ENCODE measurements around the gene SNAI3. TPM values are rescaled to one million over a fixed set of nuclear protein-coding genes. Genes with fewer than 3 reads are reported as not detected.

The SNAI3 gene
- total and polyA plus RNA-seq, 2 of the 8 experiments (the other 6 are each of a cell fraction or from before 2014, with no cell fraction given) = 8.5 to 13.3 TPM

DNA sequence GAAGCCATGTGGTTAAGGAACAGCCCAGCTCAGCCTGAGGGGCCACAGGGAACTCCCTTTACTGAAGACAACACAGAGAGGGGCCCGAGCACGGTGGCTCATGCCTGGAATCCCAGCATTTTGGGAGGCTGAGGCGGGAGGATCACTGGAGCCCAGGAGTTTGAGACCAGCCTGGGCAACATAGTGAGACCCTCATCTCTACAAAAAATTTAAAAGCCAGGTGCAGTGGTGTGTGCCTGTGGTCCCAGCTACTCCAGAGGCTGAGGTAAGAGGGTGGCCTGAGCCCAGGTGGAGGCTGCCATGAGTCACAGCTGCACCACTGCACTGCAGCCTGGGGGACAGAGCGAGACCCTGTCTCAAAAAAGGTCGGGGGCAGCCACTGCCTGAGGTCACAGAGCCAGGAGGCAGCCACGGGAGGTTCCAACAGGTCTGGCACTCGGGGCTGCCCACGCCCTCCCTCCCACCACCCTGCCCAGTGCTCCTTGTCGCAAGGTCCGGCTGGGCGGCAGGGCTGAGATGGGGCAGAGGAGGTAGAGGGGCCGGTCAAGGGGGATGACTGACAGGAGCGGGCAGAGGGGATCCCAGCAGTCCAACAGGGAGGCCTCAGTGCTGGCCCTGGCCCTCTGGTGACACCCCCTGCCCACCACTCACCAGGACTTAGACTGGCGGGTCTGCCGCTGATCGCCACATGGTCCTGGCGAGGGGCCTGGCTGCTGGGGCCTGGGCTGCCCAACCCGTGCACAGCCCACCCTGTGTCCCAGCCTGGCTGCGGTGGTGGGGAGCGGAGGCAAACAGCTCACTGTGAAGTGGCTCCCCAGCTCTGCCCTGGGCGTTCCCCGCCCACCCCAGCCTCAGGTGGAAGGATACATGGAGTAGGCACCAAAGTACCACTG lies 38.9 kb downstream of the SNAI3 start (continued):
- TF ChIP-seq, protein P1, sequence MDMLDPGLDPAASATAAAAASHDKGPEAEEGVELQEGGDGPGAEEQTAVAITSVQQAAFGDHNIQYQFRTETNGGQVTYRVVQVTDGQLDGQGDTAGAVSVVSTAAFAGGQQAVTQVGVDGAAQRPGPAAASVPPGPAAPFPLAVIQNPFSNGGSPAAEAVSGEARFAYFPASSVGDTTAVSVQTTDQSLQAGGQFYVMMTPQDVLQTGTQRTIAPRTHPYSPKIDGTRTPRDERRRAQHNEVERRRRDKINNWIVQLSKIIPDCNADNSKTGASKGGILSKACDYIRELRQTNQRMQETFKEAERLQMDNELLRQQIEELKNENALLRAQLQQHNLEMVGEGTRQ (IDR thresholded peaks at IDR 0.05; ENCODE audit: low read length) = no peak
- TF ChIP-seq RFX5 (IDR thresholded peaks at IDR 0.05; ENCODE audit: borderline replicate concordance, low read depth, low read length) = no peak
- no peak for TF ChIP-seq SIX5 (IDR thresholded peaks at IDR 0.05; ENCODE audit: low read depth, low read length)

Measured in H1 (cell line).